Fibroblast of lung (primary cell): ENCODE measurements around the gene TMEM123.

Experiments used
- EZH2 ChIP-seq: IDR thresholded peaks from 2 replicates; pipeline ENCODE4 v1.5.1; 2012; ENCODE audit warnings: low read length, control low read depth, mild to moderate bottlenecking; ENCODE audit errors: missing control alignments
- TF ChIP-seq, protein P1 (sequence below), 2 donors: IDR thresholded peaks in 1 of 2; conservative IDR thresholded peaks in 1 of 2; 1 replicate in 1 of 2; 2 replicates in 1 of 2; pipeline ENCODE4 v1.5.1; 2011 to 2012; ENCODE audit warnings: low read length in 2 of 2, control low read depth in 1 of 2, inconsistent platforms in 1 of 2, low read depth in 1 of 2, mild to moderate bottlenecking in 1 of 2

DNA sequence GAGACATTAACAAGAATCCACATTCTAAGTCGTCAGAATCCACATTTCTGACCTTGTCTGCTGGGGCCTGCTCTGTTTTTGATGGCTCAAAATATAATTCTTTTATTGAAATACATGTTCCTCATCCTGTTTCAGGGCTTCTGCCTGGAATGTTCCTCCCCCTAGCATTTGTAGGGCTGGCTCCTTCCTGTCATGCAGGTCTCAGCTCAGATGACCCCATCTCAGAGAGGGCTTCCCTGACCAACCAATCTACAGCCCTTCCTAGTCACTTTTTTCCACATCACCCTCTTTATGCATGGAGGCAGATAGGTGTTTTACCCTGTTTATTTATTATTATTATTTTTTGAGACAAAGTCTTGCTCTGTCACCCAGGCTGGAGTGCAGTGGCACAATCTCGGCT is 14.8 kb downstream of the TMEM123 start:
- TF ChIP-seq, protein P1, sequence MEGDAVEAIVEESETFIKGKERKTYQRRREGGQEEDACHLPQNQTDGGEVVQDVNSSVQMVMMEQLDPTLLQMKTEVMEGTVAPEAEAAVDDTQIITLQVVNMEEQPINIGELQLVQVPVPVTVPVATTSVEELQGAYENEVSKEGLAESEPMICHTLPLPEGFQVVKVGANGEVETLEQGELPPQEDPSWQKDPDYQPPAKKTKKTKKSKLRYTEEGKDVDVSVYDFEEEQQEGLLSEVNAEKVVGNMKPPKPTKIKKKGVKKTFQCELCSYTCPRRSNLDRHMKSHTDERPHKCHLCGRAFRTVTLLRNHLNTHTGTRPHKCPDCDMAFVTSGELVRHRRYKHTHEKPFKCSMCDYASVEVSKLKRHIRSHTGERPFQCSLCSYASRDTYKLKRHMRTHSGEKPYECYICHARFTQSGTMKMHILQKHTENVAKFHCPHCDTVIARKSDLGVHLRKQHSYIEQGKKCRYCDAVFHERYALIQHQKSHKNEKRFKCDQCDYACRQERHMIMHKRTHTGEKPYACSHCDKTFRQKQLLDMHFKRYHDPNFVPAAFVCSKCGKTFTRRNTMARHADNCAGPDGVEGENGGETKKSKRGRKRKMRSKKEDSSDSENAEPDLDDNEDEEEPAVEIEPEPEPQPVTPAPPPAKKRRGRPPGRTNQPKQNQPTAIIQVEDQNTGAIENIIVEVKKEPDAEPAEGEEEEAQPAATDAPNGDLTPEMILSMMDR (conservative IDR thresholded peaks at IDR 0.05 in 1 of 2, IDR thresholded peaks at IDR 0.05 in 1 of 2; ENCODE audit: low read depth in 1 of 2, low read length in 2 of 2): no peak
- no peak for TF ChIP-seq EZH2
